Stimulated activated CD4-positive, alpha-beta T cell treated with anti-CD3 and anti-CD28 coated beads, Interleukin-4, amount 100 ng/mL, for 1 hour (primary cell): ENCODE measurements around the gene CASTOR1.

Source experiments
- DNase-seq: peaks from one replicate; pipeline ENCODE4 v3.0.0-alpha.2; 2020

CASTOR1 gene

GRCh38 chr22:30297276-30297990 is 8.1 kb upstream of the CASTOR1 start:
- no peak for DNase-seq

- no peak for DNase-seq
These were observed 7.5 kb upstream of the CASTOR1 start for GRCh38 chr22:30296833-30297232.

GRCh38 chr22:30296324-30296723 is 7.0 kb upstream of the CASTOR1 start:
- no peak for DNase-seq

GRCh38 chr22:30295576-30295975 is 6.3 kb upstream of the CASTOR1 start:
- no peak for DNase-seq

- DNase-seq, result no peak
These were observed 5.5 kb upstream of the CASTOR1 start for GRCh38 chr22:30294830-30295229.

- DNase-seq, result no peak
These were observed 4.8 kb upstream of the CASTOR1 start for GRCh38 chr22:30294066-30294465.

- DNase-seq, result no peak
These were observed 3.7 kb upstream of the CASTOR1 start for GRCh38 chr22:30293026-30293425.

GRCh38 chr22:30292069-30292970 is 3.0 kb upstream of the CASTOR1 start:
- no peak for DNase-seq

GRCh38 chr22:30291058-30291892 is 2.0 kb upstream of the CASTOR1 start:
- DNase-seq, result no peak

GRCh38 chr22:30290342-30291057 is 1.2 kb upstream of the CASTOR1 start:
- no peak for DNase-seq

- DNase-seq, result no peak
These were observed 642 bp upstream of the CASTOR1 start for GRCh38 chr22:30289980-30290313.

GRCh38 chr22:30288419-30289140 is 725 bp downstream of the CASTOR1 start:
- DNase-seq, result no peak

- peak; percentile 89 for DNase-seq
These were observed 1.5 kb downstream of the CASTOR1 start for GRCh38 chr22:30287648-30288418.

- peak; percentile 88 for DNase-seq
These were observed 2.3 kb downstream of the CASTOR1 start for GRCh38 chr22:30286813-30287647.

- no peak for DNase-seq
These were observed 3.0 kb downstream of the CASTOR1 start for GRCh38 chr22:30286331-30286730.

- no peak for DNase-seq
These were observed 3.5 kb downstream of the CASTOR1 start for GRCh38 chr22:30285846-30286200.

- DNase-seq, result no peak
These were observed 4.0 kb downstream of the CASTOR1 start for GRCh38 chr22:30285176-30285845.

GRCh38 chr22:30284666-30285065 is 4.6 kb downstream of the CASTOR1 start:
- DNase-seq, result no peak

- no peak for DNase-seq
These were observed 5.1 kb downstream of the CASTOR1 start for GRCh38 chr22:30284172-30284571.

GRCh38 chr22:30283342-30283741 is 6.0 kb downstream of the CASTOR1 start:
- no peak for DNase-seq
